HG02885 (cell line): ENCODE data around the gene TMEM191C.
"Not testable (repeated sequence)": the region's sequence is repeated elsewhere in the genome, so short reads cannot be mapped to it uniquely, and the experiment has no call there.

Experiments
- ATAC-seq: cut with Tn5 transposase; IDR thresholded peaks from one replicate; pipeline ENCODE4 v1.9.1; 2021; ENCODE audit warnings: mild to moderate bottlenecking; ENCODE audit not compliant: unreplicated experiment, poor library complexity

Gene TMEM191C

GRCh38 chr22:21469097-21469994 is 2.2 kb downstream of the TMEM191C start:
- ATAC-seq, result not testable (repeated sequence)

- ATAC-seq, result not testable (repeated sequence)
Observed at GRCh38 chr22:21472984-21473383, 5.8 kb downstream of the TMEM191C start.

GRCh38 chr22:21473664-21474063 is 6.5 kb downstream of the TMEM191C start:
- ATAC-seq, result not testable (repeated sequence)

GRCh38 chr22:21484039-21484438 is 16.9 kb downstream of the TMEM191C start:
- ATAC-seq, result not testable (repeated sequence)

- not testable (repeated sequence) for ATAC-seq
Observed at GRCh38 chr22:21487723-21488122, 20.5 kb downstream of the TMEM191C start.

GRCh38 chr22:21489149-21489680 is 22.0 kb downstream of the TMEM191C start:
- ATAC-seq, result not testable (repeated sequence)

- not testable (repeated sequence) for ATAC-seq
Observed at GRCh38 chr22:21490556-21490955, 23.4 kb downstream of the TMEM191C start.

- ATAC-seq, result not testable (repeated sequence)
Observed at GRCh38 chr22:21492271-21492670, 25.1 kb downstream of the TMEM191C start.

- ATAC-seq, result not testable (repeated sequence)
Observed at GRCh38 chr22:21493789-21494782, 26.9 kb downstream of the TMEM191C start.

GRCh38 chr22:21497984-21498383 is 30.8 kb downstream of the TMEM191C start:
- not testable (repeated sequence) for ATAC-seq

- not testable (repeated sequence) for ATAC-seq
Observed at GRCh38 chr22:21498489-21498888, 31.3 kb downstream of the TMEM191C start.

GRCh38 chr22:21499623-21500506 is 32.7 kb downstream of the TMEM191C start:
- ATAC-seq, result not testable (repeated sequence)

GRCh38 chr22:21510397-21510796 is 43.2 kb downstream of the TMEM191C start:
- not testable (repeated sequence) for ATAC-seq

GRCh38 chr22:21512022-21512421 is 44.8 kb downstream of the TMEM191C start:
- not testable (repeated sequence) for ATAC-seq

- not testable (repeated sequence) for ATAC-seq
Observed at GRCh38 chr22:21514117-21514516, 46.9 kb downstream of the TMEM191C start.

- ATAC-seq, result not testable (repeated sequence)
Observed at GRCh38 chr22:21515234-21515633, 48.0 kb downstream of the TMEM191C start.

GRCh38 chr22:21516522-21516921 is 49.3 kb downstream of the TMEM191C start:
- not testable (repeated sequence) for ATAC-seq

GRCh38 chr22:21516970-21517764 is 50.0 kb downstream of the TMEM191C start:
- ATAC-seq, result peak; percentile 89
